Measurements from ENCODE around the gene ATG13. TPM values are rescaled to one million over a fixed set of nuclear protein-coding genes. Genes with fewer than 3 reads are reported as not detected.
"Not testable (repeated sequence)": the region's sequence is repeated elsewhere in the genome, so short reads cannot be mapped to it uniquely, and the experiment has no call there.

Gene ATG13
- total RNA-seq, 1 donor from 2014 or later = 39.0 TPM

DNA sequence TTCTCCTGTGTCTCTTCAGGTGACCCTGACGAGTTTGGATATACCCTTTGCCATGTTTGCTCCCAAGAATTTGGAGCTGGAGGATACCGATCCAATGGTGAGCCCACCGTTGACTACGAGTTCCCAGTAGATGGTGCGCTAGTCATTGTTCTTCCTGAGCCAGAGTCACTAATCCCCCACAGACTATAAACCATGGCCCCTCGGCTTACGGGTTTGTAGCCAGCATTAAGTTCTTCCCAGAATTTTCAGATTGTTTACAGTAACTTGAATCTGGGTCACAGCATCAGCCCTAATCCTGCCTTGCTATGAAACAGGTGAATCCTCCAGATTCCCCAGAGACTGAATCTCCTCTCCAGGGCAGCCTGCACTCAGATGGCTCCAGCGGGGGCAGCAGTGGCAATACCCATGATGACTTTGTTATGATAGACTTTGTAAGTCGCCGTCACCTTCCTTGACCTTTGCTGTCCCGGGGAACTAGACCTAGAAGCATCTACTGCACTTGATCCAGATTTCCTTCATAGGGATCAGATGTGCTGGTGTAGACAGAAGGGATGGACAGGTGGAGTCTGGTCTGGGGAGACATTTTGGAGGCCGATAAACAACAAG is 51.2 kb downstream of the ATG13 start:
- DNase-seq (ENCODE audit: extremely low spot score in 2 of 2) = no peak
- Histone ChIP-seq H3K4me1 (peaks cover 23% of the 10 kb centered on the region), H3K9me3 (no peaks in the 10 kb centered on the region), H3K36me3 (peaks cover 3 to 77% of the 10 kb centered on the region in 2 donors), H3K4me3 (no peak overlapping the region), H3K27me3 (no peaks in the 10 kb centered on the region), H3K27ac (peak overlapping the region; percentile 78)
- intact Hi-C loops (cut with DNase I) = loop anchor here (1.0 kb wide), 1 partner anchor 14 kb away; no protein-coding TSS in a partner anchor
- TF ChIP-seq POLR2A (IDR thresholded peaks at IDR 0.05) (no peak), POLR2AphosphoS5 (IDR thresholded peaks at IDR 0.05; ENCODE audit: insufficient read depth in 1 of 2, low read depth in 1 of 2) (no peak)
- TF ChIP-seq, protein P1, sequence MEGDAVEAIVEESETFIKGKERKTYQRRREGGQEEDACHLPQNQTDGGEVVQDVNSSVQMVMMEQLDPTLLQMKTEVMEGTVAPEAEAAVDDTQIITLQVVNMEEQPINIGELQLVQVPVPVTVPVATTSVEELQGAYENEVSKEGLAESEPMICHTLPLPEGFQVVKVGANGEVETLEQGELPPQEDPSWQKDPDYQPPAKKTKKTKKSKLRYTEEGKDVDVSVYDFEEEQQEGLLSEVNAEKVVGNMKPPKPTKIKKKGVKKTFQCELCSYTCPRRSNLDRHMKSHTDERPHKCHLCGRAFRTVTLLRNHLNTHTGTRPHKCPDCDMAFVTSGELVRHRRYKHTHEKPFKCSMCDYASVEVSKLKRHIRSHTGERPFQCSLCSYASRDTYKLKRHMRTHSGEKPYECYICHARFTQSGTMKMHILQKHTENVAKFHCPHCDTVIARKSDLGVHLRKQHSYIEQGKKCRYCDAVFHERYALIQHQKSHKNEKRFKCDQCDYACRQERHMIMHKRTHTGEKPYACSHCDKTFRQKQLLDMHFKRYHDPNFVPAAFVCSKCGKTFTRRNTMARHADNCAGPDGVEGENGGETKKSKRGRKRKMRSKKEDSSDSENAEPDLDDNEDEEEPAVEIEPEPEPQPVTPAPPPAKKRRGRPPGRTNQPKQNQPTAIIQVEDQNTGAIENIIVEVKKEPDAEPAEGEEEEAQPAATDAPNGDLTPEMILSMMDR (IDR thresholded peaks at IDR 0.05) = no peak

DNA sequence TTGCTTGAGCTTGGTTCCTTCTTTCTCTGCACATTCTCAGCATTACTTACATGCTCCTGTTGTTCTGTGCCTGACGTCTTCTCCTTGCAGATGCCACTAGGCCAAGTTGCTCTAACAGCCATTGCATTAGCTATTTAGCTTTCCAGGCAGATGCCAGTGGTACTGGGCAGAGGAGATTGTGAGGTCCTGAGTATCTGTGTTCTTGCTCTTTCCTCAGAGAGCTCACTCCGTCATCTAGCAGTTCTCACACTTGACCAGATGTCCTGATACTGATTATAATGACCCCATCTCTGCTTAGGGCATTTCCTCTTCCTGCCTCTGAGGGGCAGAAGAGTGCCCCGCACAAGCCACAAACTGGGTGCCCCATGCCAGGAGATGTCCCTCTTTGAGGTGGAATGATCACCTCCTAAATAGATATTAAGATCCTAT is 52.4 kb downstream of the ATG13 start:
- no peak overlapping the region for H3K27ac ChIP-seq
- H3K9me3 ChIP-seq = no peaks in the 10 kb centered on the region
- no peaks in the 10 kb centered on the region for H3K27me3 ChIP-seq
- H3K36me3 ChIP-seq = peaks cover 3 to 72% of the 10 kb centered on the region in 2 donors
- intact Hi-C loops (cut with DNase I) = loop anchor here (1.0 kb wide), 1 partner anchor 15 kb away; no protein-coding TSS in a partner anchor
- peaks cover 34% of the 10 kb centered on the region for H3K4me1 ChIP-seq
- H3K4me3 ChIP-seq = no peak overlapping the region
- no peak for DNase-seq (ENCODE audit: extremely low spot score in 2 of 2)
- TF ChIP-seq, protein P1 (IDR thresholded peaks at IDR 0.05) = peak in 1 of 3 experiments; percentile 10
- no peak for TF ChIP-seq POLR2A (IDR thresholded peaks at IDR 0.05)
- TF ChIP-seq POLR2AphosphoS5 (IDR thresholded peaks at IDR 0.05; ENCODE audit: insufficient read depth in 1 of 2, low read depth in 1 of 2) = no peak

DNA sequence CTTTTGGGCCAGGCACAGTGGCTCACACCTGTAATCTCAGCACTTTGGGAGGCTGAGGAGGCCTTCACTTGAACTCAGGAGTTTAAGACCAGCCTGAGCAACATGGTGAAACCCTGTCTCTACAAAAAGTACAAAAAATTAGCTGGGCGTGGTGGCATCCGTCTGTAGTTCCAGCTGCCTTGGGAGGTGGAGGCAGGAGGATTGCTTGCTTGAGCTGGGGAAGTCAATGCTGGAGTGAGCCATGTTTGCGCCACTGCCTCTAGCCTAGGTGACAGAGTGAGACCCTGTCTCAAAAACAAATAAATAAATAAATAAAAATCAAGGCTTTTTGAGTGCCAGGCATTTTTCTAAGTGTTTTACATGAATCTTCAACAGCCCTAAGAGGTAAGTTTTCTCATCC is 53.2 kb downstream of the ATG13 start:
- H3K36me3 ChIP-seq = peaks cover 3 to 64% of the 10 kb centered on the region in 2 donors
- H3K9me3 ChIP-seq; H3K4me3 ChIP-seq; intact Hi-C loops (cut with DNase I); H3K27ac ChIP-seq; DNase-seq (ENCODE audit: extremely low spot score in 2 of 2); H3K27me3 ChIP-seq: not testable (repeated sequence)
- H3K4me1 ChIP-seq = peaks cover 42% of the 10 kb centered on the region

DNA sequence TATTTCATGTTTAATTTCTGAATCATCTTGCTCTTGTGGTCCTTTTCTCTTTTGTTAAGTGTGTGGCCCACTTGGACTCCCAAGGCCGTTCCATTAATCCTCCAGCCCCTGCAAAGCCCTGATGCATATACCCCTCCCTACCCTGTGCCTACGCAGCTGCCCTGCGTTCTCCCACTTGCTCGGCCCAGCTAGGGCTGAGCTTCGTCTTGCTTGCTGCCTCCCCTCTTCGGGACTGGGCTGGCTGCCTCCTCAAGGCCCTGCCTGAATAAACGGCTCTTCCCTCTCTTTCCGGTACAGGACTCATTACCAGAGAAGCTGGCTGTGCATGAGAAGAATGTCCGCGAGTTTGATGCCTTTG is 54.6 kb downstream of the ATG13 start:
- TF ChIP-seq, protein P1 (IDR thresholded peaks at IDR 0.05) = no peak
- TF ChIP-seq POLR2AphosphoS5 (IDR thresholded peaks at IDR 0.05; ENCODE audit: insufficient read depth in 1 of 2, low read depth in 1 of 2) (no peak), POLR2A (IDR thresholded peaks at IDR 0.05) (no peak)
- intact Hi-C loops (cut with DNase I) = no loop called here
- H3K27ac ChIP-seq = peak overlapping the region; percentile 6
- peaks cover 54% of the 10 kb centered on the region for H3K4me1 ChIP-seq
- H3K36me3 ChIP-seq = peaks cover 3 to 62% of the 10 kb centered on the region in 2 donors
- no peak for DNase-seq (ENCODE audit: extremely low spot score in 2 of 2)
- no peaks in the 10 kb centered on the region for H3K9me3 ChIP-seq
- no peak overlapping the region for H3K4me3 ChIP-seq
- H3K27me3 ChIP-seq = no peaks in the 10 kb centered on the region

DNA sequence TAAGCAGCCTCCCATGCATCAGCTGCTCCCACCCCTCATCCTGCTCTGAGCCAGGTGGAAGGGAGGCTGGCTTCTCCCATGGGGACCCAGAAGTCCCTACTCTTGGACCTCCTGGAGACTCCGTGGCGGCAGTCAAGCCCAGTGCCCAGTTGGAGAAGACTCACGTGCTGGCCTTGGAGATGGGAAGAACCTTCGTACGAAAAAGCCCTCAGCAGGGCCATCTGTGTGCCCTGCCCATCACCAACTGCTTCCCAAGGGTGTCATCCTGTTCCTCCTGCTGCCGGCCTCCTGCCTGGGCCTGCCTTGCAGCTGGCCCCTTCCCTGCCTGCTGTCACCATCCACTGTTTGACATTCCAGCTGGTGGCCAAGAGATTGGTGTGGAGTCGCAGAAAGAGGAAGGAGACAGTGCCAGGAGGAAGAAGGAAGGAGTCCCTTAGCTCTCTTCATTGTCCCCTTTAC is 55.1 kb downstream of the ATG13 start:
- H3K36me3 ChIP-seq = peaks cover 3 to 67% of the 10 kb centered on the region in 2 donors
- no peak for DNase-seq (ENCODE audit: extremely low spot score in 2 of 2)
- intact Hi-C loops (cut with DNase I) = no loop called here
- H3K27ac ChIP-seq = peak overlapping the region; percentile 6
- TF ChIP-seq, protein P1 (IDR thresholded peaks at IDR 0.05) = no peak
- TF ChIP-seq POLR2A (IDR thresholded peaks at IDR 0.05) (no peak), POLR2AphosphoS5 (IDR thresholded peaks at IDR 0.05; ENCODE audit: insufficient read depth in 1 of 2, low read depth in 1 of 2) (no peak)
- no peak overlapping the region for H3K4me3 ChIP-seq
- H3K4me1 ChIP-seq = peaks cover 54% of the 10 kb centered on the region
- H3K27me3 ChIP-seq = no peaks in the 10 kb centered on the region
- no peaks in the 10 kb centered on the region for H3K9me3 ChIP-seq
